GM19239 (cell line): ENCODE data around the gene ABHD6.
"Not testable (repeated sequence)": the region's sequence is repeated elsewhere in the genome, so short reads cannot be mapped to it uniquely, and the experiment has no call there.

Source experiments
- DNase-seq: peaks from one replicate; pipeline ENCODE4 v3.0.0; 2011; ENCODE audit warnings: low spot score; ENCODE audit not compliant: insufficient read length
- FAIRE-seq: peaks from 2 replicates; lab custom pipeline; 2011; peaks lifted over from hg19 to GRCh38; lab: Jason Lieb, UNC

The ABHD6 gene, protein sequence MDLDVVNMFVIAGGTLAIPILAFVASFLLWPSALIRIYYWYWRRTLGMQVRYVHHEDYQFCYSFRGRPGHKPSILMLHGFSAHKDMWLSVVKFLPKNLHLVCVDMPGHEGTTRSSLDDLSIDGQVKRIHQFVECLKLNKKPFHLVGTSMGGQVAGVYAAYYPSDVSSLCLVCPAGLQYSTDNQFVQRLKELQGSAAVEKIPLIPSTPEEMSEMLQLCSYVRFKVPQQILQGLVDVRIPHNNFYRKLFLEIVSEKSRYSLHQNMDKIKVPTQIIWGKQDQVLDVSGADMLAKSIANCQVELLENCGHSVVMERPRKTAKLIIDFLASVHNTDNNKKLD

DNA sequence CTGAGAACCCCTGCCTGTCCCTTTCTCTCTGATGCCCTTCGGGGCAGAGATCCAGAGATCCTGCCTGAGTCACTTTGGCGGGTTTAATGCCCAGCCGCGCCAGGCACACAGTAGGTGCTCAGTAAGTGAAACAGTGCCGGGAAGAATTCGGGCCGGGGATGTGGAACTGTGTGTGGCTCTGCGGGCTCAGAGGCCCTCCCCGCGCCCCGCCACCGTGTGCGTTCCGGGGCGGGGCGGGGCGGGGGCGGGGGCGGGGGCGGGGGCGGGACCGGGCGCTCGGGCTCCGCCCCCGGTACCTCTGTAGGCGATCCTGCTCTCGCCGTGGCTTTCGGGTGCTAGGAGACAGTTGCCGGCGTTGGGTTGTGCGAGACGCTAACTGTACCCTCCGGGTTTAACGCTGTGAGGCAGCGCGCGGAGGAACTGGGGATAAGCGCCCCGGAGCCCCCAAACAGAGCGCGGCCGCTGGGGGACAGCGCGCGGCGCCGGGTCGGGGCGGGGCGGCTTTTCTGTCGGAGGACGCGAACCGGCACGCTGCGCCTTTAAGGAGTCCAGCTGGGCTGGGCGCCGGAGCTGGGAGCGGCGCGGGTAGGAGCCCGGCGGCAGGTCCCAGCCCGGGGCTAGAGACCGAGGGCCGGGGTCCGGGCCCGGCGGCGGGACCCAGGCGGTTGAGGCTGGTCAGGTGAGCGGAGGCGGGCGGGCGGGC, at the start of gene ABHD6:
TSS of gene ABHD6 (plus strand) at position 555 of the 703 bp plus-strand sequence. CDS start 18,795 bp downstream, outside the sequence.
- FAIRE-seq (peak; percentile 69), DNase-seq (peak; percentile 72)

DNA sequence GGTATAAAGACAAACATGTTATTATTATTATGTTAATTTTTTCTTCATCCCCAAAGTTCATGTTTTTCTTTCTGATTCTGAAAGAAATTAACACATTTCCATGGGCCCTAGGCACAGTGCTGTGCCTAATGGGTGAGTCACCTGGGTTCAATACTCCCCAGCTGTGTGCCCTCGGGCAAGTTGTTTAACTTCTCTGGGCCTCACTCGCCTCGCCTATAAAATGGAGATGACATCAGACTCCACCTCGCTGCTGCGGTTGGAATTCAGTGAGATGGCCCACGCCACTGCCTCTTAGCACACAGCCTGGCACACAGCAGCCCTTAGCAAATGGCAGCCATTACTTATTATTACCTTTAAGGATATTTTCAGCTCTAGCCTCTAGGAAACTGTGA, 49.4 kb upstream of the ABHD6 start:
- no peak for DNase-seq
- no peak for FAIRE-seq

DNA sequence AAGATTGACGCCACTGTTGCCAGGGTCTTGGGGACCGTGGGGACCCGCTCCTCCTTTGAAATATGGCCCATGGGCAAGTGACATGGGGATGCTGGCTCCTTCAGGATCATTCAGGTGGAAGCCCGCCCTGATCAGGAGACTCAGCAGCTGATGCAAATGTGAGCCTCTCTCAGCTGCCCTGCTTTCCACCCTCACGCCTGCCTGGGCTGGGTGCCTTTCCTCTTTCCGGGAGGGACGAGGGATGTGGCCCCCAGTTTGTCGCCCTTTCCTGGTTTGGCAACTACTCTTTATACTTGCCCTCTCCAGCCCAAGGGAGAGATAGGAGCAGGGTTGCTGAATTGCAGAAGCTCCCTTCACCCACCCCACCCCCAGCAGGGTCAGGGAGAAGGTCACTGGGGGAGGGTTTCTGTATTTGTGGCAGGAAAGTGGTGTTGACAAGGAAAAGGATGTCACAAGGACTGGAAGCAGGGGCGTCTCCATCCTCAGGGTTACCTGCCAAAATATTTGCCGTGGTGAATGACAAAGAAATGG, 48.6 kb upstream of the ABHD6 start:
- no peak for FAIRE-seq
- DNase-seq, result no peak

DNA sequence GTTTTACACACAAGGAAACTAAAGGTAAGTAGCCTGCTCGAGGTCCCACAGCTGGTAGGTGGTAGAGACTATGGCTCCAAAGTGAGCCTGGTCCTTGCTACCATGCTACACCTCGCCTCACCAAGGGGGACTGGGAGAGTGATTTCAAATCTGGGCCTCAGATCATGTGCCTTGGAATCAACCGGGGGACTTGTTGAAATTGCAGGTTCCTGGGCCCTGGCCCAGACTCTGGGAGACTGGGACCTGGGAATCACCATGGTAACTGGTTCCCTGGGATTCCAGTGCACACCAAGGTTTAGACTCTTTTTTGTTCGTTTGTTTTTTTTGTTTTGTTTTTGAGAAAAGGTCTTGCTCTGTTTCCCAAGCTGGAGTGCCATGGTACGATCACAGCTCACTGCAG, 47.9 kb upstream of the ABHD6 start:
- no peak for FAIRE-seq
- no peak for DNase-seq

DNA sequence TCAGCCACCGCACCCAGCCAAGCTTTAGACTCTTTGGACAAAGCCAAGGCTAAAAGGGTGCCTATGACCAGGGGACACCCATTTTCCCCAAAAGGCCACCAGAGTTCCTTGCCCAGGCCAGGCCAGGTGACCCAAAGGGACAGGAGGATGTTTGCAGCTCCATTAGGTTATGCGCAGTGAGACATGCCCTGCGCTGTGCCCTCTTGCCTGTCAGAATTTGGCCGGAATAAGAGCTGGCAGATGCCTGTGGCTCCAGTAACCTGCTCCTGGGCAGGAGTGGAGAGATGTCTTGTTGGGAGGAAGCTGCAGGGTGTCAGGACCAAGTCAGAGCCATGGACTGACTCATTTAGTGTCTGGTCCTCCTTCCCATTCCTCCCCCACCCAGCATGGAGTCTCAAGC, 47.3 kb upstream of the ABHD6 start:
- DNase-seq (no peak), FAIRE-seq (no peak)

DNA sequence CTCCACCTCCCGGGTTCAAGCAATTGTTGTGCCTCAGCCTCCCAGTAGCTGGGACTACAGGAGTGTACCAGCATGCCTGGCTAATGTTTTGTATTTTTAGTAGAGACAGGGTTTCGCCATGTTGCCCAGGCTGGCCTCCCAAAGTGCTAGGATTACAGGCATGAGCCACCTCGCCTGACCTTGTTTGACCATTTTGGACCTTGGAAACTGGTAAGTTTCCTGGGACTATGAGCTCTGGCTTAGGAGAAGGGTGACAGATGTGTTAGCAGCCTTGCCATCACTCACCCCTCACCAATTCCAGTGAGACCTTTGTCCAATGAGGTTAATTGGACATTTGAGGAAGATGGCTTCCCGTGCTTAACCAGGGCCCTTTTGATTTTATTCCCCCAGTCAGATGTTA, 46.7 kb upstream of the ABHD6 start:
- FAIRE-seq (no peak), DNase-seq (no peak)

DNA sequence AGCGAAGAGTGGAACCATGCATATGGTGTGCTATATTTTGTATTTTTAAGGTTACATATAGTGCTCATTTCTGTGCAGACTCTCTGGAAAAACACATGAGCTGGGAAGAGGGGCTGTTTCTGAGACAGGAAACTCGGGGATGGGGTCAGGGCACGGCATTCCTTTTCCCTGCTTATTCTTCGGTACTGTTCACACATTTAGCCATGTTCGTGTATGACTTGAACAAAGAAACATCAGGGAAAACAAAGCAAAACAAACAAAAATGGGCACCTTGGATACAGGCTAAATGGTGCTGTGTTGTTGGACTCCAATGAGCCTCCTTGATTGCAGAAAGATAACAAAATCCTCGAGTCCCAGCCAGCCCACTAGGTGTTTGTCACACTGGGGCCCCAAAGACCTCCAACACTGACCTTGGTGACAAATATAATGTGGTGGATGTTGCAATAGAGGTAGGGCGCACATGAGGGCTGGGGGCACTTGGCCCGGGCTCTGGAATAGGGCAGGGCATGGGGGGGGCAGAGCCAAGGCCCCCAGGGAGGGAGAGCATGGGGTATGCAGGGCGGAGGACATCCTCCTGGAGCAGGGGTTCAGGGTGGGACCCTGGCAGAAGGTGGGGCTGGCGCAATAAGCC, 46.1 kb upstream of the ABHD6 start:
- FAIRE-seq (no peak), DNase-seq (no peak)

DNA sequence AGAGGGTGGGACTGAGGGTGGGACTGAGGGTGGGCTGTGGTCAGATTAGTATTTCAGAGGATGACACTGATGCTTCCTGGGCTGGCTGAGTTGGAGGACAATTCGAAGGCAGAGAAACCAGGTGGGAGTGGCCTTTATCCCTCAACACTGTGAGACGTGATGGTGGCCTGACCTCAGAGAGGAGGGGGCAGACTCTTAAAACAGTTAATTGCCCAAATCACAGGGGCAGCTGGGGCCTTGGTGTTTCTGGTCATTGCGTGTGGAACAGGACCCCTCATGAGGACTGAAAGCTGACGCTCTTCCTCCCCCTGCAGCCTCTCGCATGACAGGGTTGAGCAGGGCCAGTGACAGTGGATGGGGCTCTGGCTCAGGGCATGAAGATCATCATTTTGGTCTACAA, 45.5 kb upstream of the ABHD6 start:
- FAIRE-seq (no peak), DNase-seq (no peak)

DNA sequence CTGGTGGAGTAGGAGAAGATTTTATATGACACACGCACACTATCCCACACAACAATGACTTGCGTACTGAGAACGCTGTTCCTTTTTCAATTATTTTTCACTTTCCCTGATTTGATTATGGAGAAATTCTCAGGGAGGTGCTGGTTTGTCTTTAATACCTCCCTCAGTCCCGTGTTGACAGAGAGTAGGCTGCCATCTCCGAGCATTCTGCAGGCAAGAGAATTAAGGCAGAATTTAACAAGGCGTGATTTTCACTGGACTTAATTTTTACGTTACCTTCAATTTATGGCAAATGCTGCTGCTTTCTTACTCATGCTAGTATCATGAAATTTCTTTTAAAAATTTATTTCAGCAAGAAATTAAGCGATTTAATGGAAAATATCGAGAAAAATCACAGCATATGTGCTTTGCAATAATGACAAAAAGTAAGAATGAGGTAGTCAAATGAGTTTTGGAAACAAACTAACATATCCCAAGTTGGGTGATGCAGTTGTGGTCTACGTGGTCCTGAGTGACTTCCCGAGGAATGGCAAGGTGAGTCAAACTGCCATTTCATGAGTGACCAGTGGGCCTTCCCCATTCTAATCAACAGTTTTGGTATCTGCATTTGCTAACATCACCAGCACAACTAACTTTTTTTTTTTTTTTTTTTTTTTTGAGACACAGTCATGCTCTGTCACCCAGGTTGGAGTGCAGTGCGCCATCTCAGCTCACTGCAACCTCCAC, 43.7 kb upstream of the ABHD6 start:
- FAIRE-seq (no peak), DNase-seq (no peak)

DNA sequence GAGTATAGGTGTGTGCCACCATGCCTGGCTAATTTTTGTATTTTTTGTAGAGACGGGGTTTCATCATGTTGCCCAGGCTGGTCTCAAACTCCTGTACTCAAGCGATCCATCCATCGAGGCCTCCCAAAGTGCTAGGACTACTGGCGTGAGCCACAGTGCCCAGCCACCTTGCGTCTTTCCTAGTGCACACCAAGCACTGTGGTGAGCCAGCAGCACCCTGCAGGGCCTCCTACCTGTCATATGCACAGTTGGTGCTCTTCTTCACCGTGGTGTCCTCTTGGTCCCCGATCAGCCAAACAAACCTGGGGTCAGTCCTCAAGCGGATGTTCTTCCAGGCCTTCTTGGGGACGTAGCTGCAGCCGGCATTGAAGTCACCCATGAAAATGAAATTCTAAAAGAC, 40.0 kb upstream of the ABHD6 start:
- DNase-seq, result no peak
- no peak for FAIRE-seq

DNA sequence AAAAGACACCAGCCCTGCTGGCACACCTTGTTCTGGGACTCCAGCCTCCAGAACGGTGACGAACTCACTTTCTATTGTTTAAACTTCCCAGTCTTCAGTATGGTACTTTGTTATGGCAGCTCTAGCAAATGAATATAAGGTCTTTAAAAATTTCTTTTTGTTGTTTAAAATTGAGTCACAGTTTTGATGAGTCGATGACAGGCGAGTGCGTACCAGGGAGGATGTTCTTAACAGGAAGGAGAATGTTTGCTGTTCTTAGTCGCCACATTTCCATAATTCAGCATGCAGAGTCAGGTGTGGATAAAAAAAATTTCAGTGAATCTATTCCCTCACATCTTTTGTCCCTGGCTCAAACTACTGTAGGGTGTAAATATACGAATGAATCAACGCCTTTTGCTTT, 39.2 kb upstream of the ABHD6 start:
- DNase-seq, result no peak
- peak; percentile 4 for FAIRE-seq

DNA sequence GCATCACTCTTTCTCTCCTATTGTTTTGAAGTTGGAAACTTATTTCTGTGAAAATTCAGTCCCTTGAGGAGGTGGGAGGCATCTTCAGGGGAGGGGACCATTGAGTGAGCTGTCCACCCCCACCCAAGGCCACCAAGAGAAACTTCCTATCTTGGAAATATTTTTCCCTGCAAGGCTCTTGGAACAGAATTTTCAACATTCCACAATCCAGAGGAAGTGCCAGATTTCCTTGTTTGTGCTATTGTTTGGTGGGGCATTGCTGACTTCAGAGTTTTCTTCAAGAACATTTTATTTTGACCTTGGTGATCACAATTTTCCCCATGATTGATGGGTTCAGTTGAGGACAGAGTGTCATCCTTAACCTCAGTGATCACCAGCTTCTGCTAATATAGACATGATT, 38.8 kb upstream of the ABHD6 start:
- DNase-seq, result no peak
- FAIRE-seq, result no peak

DNA sequence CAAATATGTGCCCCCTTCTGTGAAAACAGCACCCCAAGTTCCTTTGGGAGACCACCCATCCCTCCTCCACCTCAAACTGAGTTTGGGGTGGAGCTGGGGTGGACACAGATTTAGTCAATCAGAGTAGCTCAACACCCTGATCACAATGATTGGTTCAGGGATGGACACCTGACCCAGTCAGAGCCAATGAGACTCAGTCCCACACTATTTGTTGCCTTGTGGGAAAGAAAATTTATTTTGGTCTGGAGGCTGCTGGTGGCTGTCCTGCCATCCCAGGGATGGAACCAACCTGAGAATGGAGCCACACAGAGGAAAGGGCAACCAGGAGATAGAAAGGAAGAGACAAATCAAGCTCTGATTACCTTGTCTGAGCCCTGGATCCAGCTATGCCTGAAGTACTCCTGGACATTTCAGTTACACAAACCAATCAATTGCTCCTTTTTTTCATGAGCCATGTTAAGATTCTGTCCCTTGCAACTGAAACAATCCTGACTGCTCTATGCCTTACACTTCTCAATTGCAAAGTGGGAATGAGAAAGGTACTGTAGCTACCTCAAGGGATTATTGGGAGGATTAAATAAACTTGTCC, 37.4 kb upstream of the ABHD6 start:
- DNase-seq (no peak), FAIRE-seq (no peak)

DNA sequence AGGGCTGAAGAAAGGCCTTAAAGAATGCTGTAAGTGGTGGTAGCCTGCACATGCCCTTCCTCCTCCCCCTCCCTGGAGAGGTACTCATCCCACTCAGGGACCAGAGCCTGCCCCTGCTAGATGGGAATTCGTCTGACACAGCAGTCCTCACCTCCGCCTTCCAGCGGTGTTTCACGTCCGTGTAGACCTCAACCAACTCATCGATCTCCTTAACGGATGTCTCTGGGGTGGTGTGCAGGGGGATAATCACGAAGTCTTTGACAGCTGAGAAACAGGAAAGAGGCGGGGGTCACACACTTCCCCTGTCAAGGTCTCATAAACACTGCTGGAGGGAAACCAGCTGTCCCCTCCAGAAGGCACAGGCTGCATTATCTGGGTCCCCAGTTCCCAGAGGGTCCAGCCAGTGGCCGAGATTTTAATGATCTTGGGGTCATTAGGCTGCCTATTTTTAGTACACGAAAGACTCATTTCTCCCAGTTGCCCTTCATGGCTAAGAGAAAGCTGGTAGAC, 36.7 kb upstream of the ABHD6 start:
- DNase-seq, result no peak
- FAIRE-seq, result peak; percentile 65

DNA sequence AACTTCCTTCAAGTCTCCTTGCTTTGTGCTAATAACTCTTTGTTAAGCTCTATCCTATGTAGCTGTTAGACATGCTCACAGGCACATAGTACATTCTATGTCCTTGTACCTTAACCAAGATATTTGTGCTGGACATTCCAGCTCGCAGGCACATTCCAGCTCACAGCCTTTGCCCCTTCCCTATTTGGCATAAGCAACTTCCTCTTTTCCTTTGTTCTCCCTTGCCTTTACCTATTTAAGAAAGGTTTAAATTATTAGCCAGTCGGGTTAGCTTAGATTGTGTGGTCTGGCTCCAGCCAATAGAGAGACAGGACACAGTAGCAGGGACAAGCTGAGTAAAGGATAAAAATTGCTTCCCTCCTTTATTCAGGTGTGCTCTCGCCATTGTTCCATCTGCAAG, 36.1 kb upstream of the ABHD6 start:
- FAIRE-seq, result peak; percentile 11

DNA sequence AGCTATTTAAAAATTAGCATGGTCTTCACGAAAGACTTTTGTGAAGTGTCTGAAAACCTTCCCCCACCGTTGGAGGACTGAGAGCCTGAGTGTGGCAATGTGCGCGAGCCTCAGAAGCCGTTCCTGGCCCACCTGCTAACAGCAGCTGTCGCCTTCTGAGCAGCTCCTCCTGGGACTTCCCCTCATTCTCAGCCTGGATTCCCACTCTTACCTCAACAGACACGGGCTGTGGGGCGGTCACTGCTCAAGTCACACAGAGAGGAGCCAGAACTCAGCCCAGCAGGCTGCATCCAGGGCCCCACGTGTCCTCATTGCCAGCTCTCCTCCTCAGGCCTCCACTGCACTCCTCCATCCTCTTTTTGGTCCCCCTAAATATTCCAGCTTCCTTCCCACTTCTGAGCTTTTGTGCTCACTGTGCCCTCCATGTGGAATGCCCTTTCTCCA, 34.7 kb upstream of the ABHD6 start:
- FAIRE-seq (peak; percentile 79), DNase-seq (no peak)

More for the DNA sequence above, 36.1 kb upstream of the ABHD6 start:
- not testable (repeated sequence) for DNase-seq

DNA sequence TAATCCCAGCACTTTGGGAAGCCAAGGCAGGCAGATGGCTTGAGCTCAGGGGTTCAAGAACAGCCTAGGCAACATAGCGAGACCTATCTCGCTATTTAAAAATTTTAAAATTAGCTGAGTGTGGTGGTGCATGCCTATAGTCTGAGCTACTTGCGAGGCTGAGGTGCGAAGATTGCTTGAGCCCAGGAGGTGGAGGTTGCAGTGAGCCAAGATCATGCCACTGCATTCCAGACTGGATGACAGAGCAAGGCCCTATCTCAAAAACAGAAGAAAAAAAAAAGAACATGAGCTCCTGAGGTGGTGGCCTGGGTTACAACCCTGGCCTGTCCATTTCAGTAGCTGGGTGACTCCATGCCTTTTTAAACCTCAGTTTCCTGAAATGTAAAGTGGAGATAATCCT, 34.1 kb upstream of the ABHD6 start:
- no peak for FAIRE-seq
- no peak for DNase-seq

DNA sequence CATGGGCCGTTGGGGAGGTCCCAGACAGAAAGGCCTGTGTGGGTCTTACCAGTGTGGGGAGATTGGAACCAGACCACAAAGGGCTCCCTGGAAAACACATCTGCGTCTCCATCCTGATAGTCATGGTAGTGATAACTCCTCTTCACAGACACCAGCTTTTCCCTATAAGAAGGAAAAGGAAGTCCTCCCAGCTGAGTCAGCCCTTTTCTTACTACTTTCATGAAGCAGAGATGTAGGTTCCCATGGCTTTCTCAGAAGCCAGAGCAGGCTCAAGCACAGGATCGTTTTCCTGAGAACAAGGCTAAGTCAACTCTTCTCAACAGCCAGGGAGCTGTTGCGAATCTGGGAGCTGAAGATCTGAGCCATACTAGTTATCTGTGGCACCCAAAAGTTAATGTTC, 32.9 kb upstream of the ABHD6 start:
- peak; percentile 35 for FAIRE-seq

DNA sequence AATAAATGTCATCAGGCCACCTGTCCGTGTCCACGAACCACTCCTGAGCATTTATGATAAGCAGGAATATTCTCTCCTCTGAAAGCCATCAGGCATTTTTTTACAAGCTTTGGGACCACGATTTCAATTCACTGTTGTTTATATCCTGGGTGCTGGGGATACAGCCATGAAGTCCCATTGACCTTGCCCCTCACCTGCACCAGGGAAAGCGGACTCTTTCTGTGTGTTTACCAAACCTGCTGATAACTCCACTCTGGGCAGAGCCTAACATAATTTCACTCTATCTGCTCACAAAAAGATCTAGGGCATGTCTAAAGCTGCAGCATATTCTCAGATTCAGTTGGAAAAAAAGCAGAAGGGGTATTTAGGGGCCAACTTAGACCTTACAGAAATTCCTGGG, 31.6 kb upstream of the ABHD6 start:
- FAIRE-seq (no peak), DNase-seq (no peak)

More for the DNA sequence above, 32.9 kb upstream of the ABHD6 start:
- DNase-seq, result no peak
